ENCODE measurements around the gene C5orf22. TPM values are rescaled to one million over a fixed set of nuclear protein-coding genes. Genes with fewer than 3 reads are reported as not detected.

Gene C5orf22
- total and polyA plus RNA-seq, 2 donors (not counting 3 experiments of a cell fraction or from before 2014, with no cell fraction given) = 11.7 to 27.5 TPM

- Histone ChIP-seq H3K4me3 (replicated peaks in 1 of 3; ENCODE audit: insufficient read depth in 1 of 3, low read depth in 1 of 3, low read length in 3 of 3) (no peak overlapping the region), H3K9me1 (replicated peaks; ENCODE audit: control insufficient read depth, extremely low read depth, insufficient read depth, low read length) (no peaks in the 10 kb centered on the region), H2AFZ (ENCODE audit: low read depth, low read length) (no peak overlapping the region), H3K9ac (replicated peaks; ENCODE audit: extremely low read depth, insufficient read depth, low read length) (no peak overlapping the region), H3K79me2 (ENCODE audit: control insufficient read depth, insufficient read depth, low read length) (no peaks in the 10 kb centered on the region), H4K20me1 (replicated peaks; ENCODE audit: control insufficient read depth, extremely low read depth, insufficient read depth, low read length) (no peaks in the 10 kb centered on the region), H3K9me3 (replicated peaks; ENCODE audit: control insufficient read depth, insufficient read depth, low read length) (no peaks in the 10 kb centered on the region), H3K27me3 (ENCODE audit: control insufficient read depth in 2 of 2, insufficient read depth in 2 of 2, low read length in 2 of 2) (no peaks in the 10 kb centered on the region), H3K27ac (ENCODE audit: insufficient read depth, low read depth, low read length) (no peak overlapping the region), H3K4me1 (ENCODE audit: control insufficient read depth, extremely low read depth, insufficient read depth, low read length) (no peaks in the 10 kb centered on the region), H3K4me2 (ENCODE audit: insufficient read depth, low read length) (no peak overlapping the region), H3K36me3 (ENCODE audit: control insufficient read depth in 2 of 2, extremely low read depth in 1 of 2, insufficient read depth in 2 of 2, low read length in 2 of 2) (peaks cover 24 to 32% of the 10 kb centered on the region in 2 experiments)
- dilution Hi-C loops (cut with MboI; ENCODE audit: extremely low pct_ligation_motif_present, low sequenced_read_pairs) = no loop called here
- no TSS peak for BruUV-seq (replicated peaks)
- DNase-seq (ENCODE audit: low read depth, low spot score) = no peak
- POLR2A ChIA-PET = no interaction called here
- no peak for TF ChIP-seq CTCF (IDR thresholded peaks at IDR 0.05; ENCODE audit: extremely low read depth in 1 of 2, insufficient read depth in 1 of 2, low read depth in 1 of 2, low read length in 2 of 2)
- no peak for TF ChIP-seq MYC (IDR thresholded peaks at IDR 0.05; ENCODE audit: low read depth, low read length)
- TF ChIP-seq EZH2 (IDR thresholded peaks at IDR 0.05; ENCODE audit: borderline replicate concordance, low read depth, low read length, severe bottlenecking) = no peak
- TF ChIP-seq GATA2 (IDR thresholded peaks at IDR 0.05; ENCODE audit: insufficient read depth, insufficient read length, low read depth, low read length) = no peak
- no peak for TF ChIP-seq POLR2AphosphoS5 (IDR thresholded peaks at IDR 0.05; ENCODE audit: insufficient read depth, low read depth, low read length)
- TF ChIP-seq MAX (IDR thresholded peaks at IDR 0.05; ENCODE audit: insufficient read depth, insufficient read length) = no peak
- no peak for TF ChIP-seq POLR2A (IDR thresholded peaks at IDR 0.05; ENCODE audit: low read depth, low read length)
- TF ChIP-seq FOS (IDR thresholded peaks at IDR 0.05; ENCODE audit: borderline replicate concordance, insufficient read depth, low read length) = no peak
- no peak for TF ChIP-seq JUN (IDR thresholded peaks at IDR 0.05; ENCODE audit: borderline replicate concordance, insufficient read depth, insufficient read length, low read depth)
- intact Hi-C loops (cut with micrococcal nuclease) = no loop called here
- no peak for FAIRE-seq
- CTCF ChIA-PET = no interaction called here
Measured at GRCh38 chr5:31511305-31511704, 20.8 kb upstream of the C5orf22 start.
